HepG2 (cell line): ENCODE measurements around the gene SERPINF2. TPM values are rescaled to one million over a fixed set of nuclear protein-coding genes. Genes with fewer than 3 reads are reported as not detected.

Source experiments
- CREB3 ChIP-seq: sonication (generic); formaldehyde crosslinking; IDR thresholded peaks from 2 replicates; pipeline ENCODE4 v1.5.0; 2020; ENCODE audit warnings: missing genetic modification reagents
- ELF1 ChIP-seq: sonication (generic); formaldehyde crosslinking; IDR thresholded peaks from 2 replicates; pipeline ENCODE4 v1.4.0; 2020; ENCODE audit warnings: missing genetic modification reagents
- ETS1 ChIP-seq: sonication (generic); formaldehyde crosslinking; IDR thresholded peaks from 2 replicates; pipeline ENCODE4 v1.4.0; 2020; ENCODE audit warnings: missing genetic modification reagents
- EZH2 ChIP-seq: conservative IDR thresholded peaks from 2 replicates; pipeline ENCODE4 v1.6.1; 2012; ENCODE audit warnings: mild to moderate bottlenecking, low read depth, low read length, moderate library complexity
- FIP1L1 ChIP-seq: fragments of 200-400 bp; formaldehyde crosslinking; IDR thresholded peaks from 2 replicates; pipeline ENCODE4 v1.6.1; 2018; ENCODE audit warnings: low read depth, mild to moderate bottlenecking, low read length, moderate library complexity, borderline replicate concordance; ENCODE audit not compliant: insufficient read depth
- FOXO4 ChIP-seq: sonication (generic); formaldehyde crosslinking; conservative IDR thresholded peaks from 2 replicates; pipeline ENCODE4 v1.8.1; 2023; ENCODE audit warnings: missing genetic modification reagents
- GMEB2 ChIP-seq: IDR thresholded peaks from 2 replicates; pipeline ENCODE4 v1.6.1; 2016; ENCODE audit warnings: missing biosample characterization, missing genetic modification reagents, low read depth
- GPN1 ChIP-seq: sonication (generic); formaldehyde crosslinking; IDR thresholded peaks from 2 replicates; pipeline ENCODE4 v1.5.1; 2020; ENCODE audit warnings: missing genetic modification reagents, borderline replicate concordance
- HNRNPH1 ChIP-seq: fragments of 200-400 bp; formaldehyde crosslinking; optimal IDR thresholded peaks from 2 replicates; pipeline ENCODE3; 2017; ENCODE audit warnings: mild to moderate bottlenecking, low read depth, low read length
- NFE2 ChIP-seq: sonication (generic); formaldehyde crosslinking; IDR thresholded peaks from 2 replicates; pipeline ENCODE4 v1.4.0; 2020; ENCODE audit warnings: missing genetic modification reagents
- PRDM15 ChIP-seq: sonication (generic); formaldehyde crosslinking; IDR thresholded peaks from 2 replicates; pipeline ENCODE4 v1.4.0; 2020; ENCODE audit warnings: missing genetic modification reagents
- RARG ChIP-seq: sonication (generic); formaldehyde crosslinking; IDR thresholded peaks from 2 replicates; pipeline ENCODE4 v1.4.0; 2020; ENCODE audit warnings: low read depth, mild to moderate bottlenecking, missing genetic modification reagents
- RBM39 ChIP-seq: fragments of 200-400 bp; formaldehyde crosslinking; IDR thresholded peaks from one replicate; pipeline ENCODE4 v1.6.1; 2018; ENCODE audit warnings: antibody characterized with exemption, mild to moderate bottlenecking, low read depth, low read length; ENCODE audit not compliant: poor library complexity, severe bottlenecking
- ZBTB14 ChIP-seq: sonication (generic); formaldehyde crosslinking; IDR thresholded peaks from 2 replicates; pipeline ENCODE4 v1.4.0; 2020; ENCODE audit warnings: missing genetic modification reagents
- ZBTB2 ChIP-seq: sonication (generic); formaldehyde crosslinking; IDR thresholded peaks from 2 replicates; pipeline ENCODE4 v1.8.0; 2022; ENCODE audit warnings: low read depth, missing genetic modification reagents
- ZNF12 ChIP-seq: sonication (generic); formaldehyde crosslinking; IDR thresholded peaks from 2 replicates; pipeline ENCODE4 v1.5.0; 2020; ENCODE audit warnings: missing genetic modification reagents
- ZNF205 ChIP-seq: IDR thresholded peaks from 2 replicates; pipeline ENCODE4 v1.6.1; 2018; ENCODE audit warnings: missing biosample characterization, missing genetic modification reagents
- ZNF546 ChIP-seq: sonication (generic); formaldehyde crosslinking; conservative IDR thresholded peaks from 2 replicates; pipeline ENCODE4 v1.8.1; 2023; ENCODE audit warnings: mild to moderate bottlenecking, missing genetic modification reagents
- polyA plus RNA-seq, 8 experiments: library from polyadenylated mRNA; depleted of rRNA in 3 of 8; stranded (reverse) in 7 of 8; unstranded in 1 of 8; fragments of >200 nt; fragmentation: Illumina TruSeq in 4 of 8; extraction: Trizol in 4 of 8; gene quantifications; 2 replicates each; pipeline versions ENCODE4 v1.2.1 to v1.2.3, GENCODE V29; 2011 to 2016; ENCODE audit warnings: low read depth in 4 of 8, missing spikeins in 1 of 8, mixed read lengths in 1 of 8; ENCODE audit not compliant: insufficient read depth in 1 of 8
- total RNA-seq, 5 experiments: library from RNA; depleted of rRNA; stranded (reverse); fragments of >200 nt; fragmentation: Illumina TruSeq; extraction: Trizol; gene quantifications; 2 replicates each; pipeline ENCODE4 v1.2.3, GENCODE V29; 2016; ENCODE audit warnings: low read depth in 1 of 5

SERPINF2 gene
- total and polyA plus RNA-seq, 2 of the 13 experiments (the other 11 are each of a cell fraction or from before 2014, with no cell fraction given) = 309 to 548 TPM

- peak; percentile 5; the same call in 1 of the 2 replicates for TF ChIP-seq GMEB2 (CRISPR knock-in tag)
- TF ChIP-seq FOXO4 (CRISPR knock-in tag) = no peak
- no peak for TF ChIP-seq ETS1 (CRISPR knock-in tag)
- TF ChIP-seq RARG (CRISPR knock-in tag) = no peak
- TF ChIP-seq RBM39 = no peak
- no peak for TF ChIP-seq ZBTB14
- no peak for TF ChIP-seq HNRNPH1
- TF ChIP-seq ZNF205 (CRISPR knock-in tag) = peak; percentile 6; the same call in 1 of the 2 replicates
- TF ChIP-seq ELF1 = no peak
- TF ChIP-seq ZNF12 (CRISPR knock-in tag) = no peak
- no peak for TF ChIP-seq GPN1 (CRISPR knock-in tag)
- no peak for TF ChIP-seq CREB3
- TF ChIP-seq EZH2 = no peak
- no peak for TF ChIP-seq PRDM15 (CRISPR knock-in tag)
- no peak for TF ChIP-seq ZNF546
- TF ChIP-seq FIP1L1 = no peak
- no peak for TF ChIP-seq ZBTB2 (CRISPR knock-in tag)
- TF ChIP-seq NFE2 (CRISPR knock-in tag) = peak; percentile 83
Observed at GRCh38 chr17:1714427-1714979, 28.2 kb upstream of the SERPINF2 start (continued).
